NB4 (cell line): ENCODE data around the gene CLEC4C.
"Not testable (repeated sequence)": the region's sequence is repeated elsewhere in the genome, so short reads cannot be mapped to it uniquely, and the experiment has no call there.

ENCODE experiments used
- DNase-seq: peaks from one replicate; pipeline ENCODE4 v3.0.0; 2010; ENCODE audit warnings: low read depth
- H3K4me3 ChIP-seq: one replicate; pipeline ENCODE4 v1.5.1; 2011; ENCODE audit warnings: mild to moderate bottlenecking, low read depth, low read length, moderate library complexity
- CTCF ChIP-seq: IDR thresholded peaks from one replicate; pipeline ENCODE4 v1.5.1; 2012; ENCODE audit warnings: low read depth, low read length
- MAX ChIP-seq: IDR thresholded peaks from 2 replicates; pipeline ENCODE4 v1.6.1; 2011; ENCODE audit warnings: low read depth, low read length
- MYC ChIP-seq: IDR thresholded peaks from 2 replicates; pipeline ENCODE4 v1.6.1; 2011; ENCODE audit warnings: low read depth, low read length
- POLR2A ChIP-seq: IDR thresholded peaks from 2 replicates; pipeline ENCODE4 v1.6.1; 2011; ENCODE audit warnings: mild to moderate bottlenecking; ENCODE audit not compliant: insufficient read length; ENCODE audit errors: extremely low read depth

CLEC4C gene

GRCh38 chr12:7782055-7782454, 34.9 kb upstream of the CLEC4C start:
- no peak overlapping the region for H3K4me3 ChIP-seq
- no peak for TF ChIP-seq MYC
- no peak for TF ChIP-seq MAX
- TF ChIP-seq CTCF: no peak
- no peak for TF ChIP-seq POLR2A

GRCh38 chr12:7781274-7781673, 34.1 kb upstream of the CLEC4C start:
- no peak for DNase-seq
- no peak for TF ChIP-seq POLR2A
- no peak for TF ChIP-seq MYC
- TF ChIP-seq CTCF: no peak
- no peak for TF ChIP-seq MAX
- H3K4me3 ChIP-seq: no peak overlapping the region

More at GRCh38 chr12:7782055-7782454, 34.9 kb upstream of the CLEC4C start:
- DNase-seq: no peak

GRCh38 chr12:7769999-7770398, 22.8 kb upstream of the CLEC4C start:
- no peak for DNase-seq
- H3K4me3 ChIP-seq: no peak overlapping the region
- no peak for TF ChIP-seq MAX
- TF ChIP-seq MYC: no peak
- no peak for TF ChIP-seq CTCF
- no peak for TF ChIP-seq POLR2A

- DNase-seq: no peak
- TF ChIP-seq MYC (no peak), CTCF (no peak), POLR2A (no peak), MAX (no peak)
- H3K4me3 ChIP-seq: no peak overlapping the region
Observed at GRCh38 chr12:7758766-7759140, 11.6 kb upstream of the CLEC4C start.

GRCh38 chr12:7756993-7757392, 9.8 kb upstream of the CLEC4C start:
- no peak overlapping the region for H3K4me3 ChIP-seq
- no peak for DNase-seq
- TF ChIP-seq POLR2A (no peak), MAX (no peak), CTCF (no peak), MYC (no peak)

GRCh38 chr12:7755668-7756067, 8.5 kb upstream of the CLEC4C start:
- H3K4me3 ChIP-seq, DNase-seq: not testable (repeated sequence)

GRCh38 chr12:7751941-7752922, 5.1 kb upstream of the CLEC4C start:
- DNase-seq: peak; percentile 72
- H3K4me3 ChIP-seq: peak overlapping the region; percentile 40
